ENCODE results near the gene ASMTL. TPM values are rescaled to one million over a fixed set of nuclear protein-coding genes. Genes with fewer than 3 reads are reported as not detected.

Gene ASMTL
- total RNA-seq, 4 donors from 2014 or later = 9.5 to 23.9 (median 15.1) TPM

DNA sequence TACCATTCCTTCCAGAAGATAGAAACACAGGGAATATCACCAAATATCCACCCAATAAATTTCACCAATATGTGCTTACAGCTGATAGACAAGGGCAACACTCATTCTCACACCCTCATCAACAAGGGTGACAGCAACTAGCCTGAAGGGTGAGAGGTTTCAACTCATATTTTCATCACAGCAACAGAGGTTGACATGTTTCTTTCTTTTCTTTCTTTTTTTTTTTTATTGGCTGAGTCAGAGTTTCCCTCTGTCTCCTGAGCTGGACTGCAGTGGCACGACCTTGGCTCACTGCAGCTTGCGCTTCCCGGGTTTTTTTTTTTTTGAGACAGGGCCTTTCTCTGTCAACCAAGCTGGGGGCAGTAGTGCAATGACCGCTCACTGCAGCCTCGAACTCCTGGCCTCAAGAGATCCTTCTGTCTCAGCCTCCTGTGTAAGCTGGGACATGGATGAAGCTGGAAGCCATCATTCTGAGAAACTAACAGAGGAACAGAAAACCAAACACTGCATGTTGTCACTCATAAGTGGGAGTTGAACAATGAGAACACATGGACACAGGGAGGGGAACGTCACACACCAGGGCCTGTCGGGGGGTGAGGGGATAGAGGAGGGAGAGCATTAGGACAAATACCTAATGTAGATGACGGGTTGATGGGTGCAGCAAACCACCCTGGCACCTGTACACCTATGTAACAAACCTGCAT, 27.5 kb upstream of the ASMTL start:
- H3K4me3 ChIP-seq = no peak overlapping the region
- H3K9me3 ChIP-seq = no peaks in the 10 kb centered on the region
- H3K4me1 ChIP-seq = peaks cover 0 to 8% (median 0%) of the 10 kb centered on the region in 4 donors
- no peaks in the 10 kb centered on the region for H3K27me3 ChIP-seq
- peak overlapping the region in 1 of 4 donors; percentile 80 for H3K27ac ChIP-seq
- TF ChIP-seq, protein P1, sequence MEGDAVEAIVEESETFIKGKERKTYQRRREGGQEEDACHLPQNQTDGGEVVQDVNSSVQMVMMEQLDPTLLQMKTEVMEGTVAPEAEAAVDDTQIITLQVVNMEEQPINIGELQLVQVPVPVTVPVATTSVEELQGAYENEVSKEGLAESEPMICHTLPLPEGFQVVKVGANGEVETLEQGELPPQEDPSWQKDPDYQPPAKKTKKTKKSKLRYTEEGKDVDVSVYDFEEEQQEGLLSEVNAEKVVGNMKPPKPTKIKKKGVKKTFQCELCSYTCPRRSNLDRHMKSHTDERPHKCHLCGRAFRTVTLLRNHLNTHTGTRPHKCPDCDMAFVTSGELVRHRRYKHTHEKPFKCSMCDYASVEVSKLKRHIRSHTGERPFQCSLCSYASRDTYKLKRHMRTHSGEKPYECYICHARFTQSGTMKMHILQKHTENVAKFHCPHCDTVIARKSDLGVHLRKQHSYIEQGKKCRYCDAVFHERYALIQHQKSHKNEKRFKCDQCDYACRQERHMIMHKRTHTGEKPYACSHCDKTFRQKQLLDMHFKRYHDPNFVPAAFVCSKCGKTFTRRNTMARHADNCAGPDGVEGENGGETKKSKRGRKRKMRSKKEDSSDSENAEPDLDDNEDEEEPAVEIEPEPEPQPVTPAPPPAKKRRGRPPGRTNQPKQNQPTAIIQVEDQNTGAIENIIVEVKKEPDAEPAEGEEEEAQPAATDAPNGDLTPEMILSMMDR (IDR thresholded peaks at IDR 0.05) = no peak
- no peak for TF ChIP-seq POLR2A (IDR thresholded peaks at IDR 0.05)
- no peaks in the 10 kb centered on the region for H3K36me3 ChIP-seq
- peak; percentile 2 to 37 (median 17) for DNase-seq

DNA sequence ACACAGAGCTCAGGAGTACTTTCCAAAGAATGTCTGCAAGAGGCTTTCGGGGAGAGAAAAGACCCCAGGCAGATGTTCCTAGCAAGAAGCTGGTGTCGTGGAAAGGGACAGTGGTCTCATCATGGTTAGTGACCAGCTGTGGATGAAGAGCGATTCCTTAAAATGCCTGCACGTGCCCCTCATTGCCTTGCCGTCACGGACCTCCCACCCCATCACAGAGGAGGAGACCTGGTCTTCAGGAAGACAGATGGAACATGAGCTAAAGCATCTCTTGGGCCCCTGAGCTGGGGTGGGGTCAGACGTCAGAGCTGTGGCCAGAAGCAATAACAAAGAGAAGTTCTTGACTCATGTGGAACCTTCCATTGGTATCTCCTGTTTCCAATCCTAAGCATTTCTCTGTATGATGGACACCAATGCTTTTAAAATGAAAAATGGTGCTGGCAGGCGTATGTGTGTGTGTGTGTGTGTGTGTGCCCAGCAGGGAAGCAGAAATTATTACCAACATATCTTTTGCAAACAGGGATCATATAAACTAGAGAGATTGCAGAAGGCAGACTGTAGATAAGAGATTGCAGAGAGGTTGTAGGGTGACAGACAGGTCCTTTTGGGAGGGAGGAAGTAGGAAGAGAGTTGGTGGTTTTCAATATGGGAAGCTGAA, 25.2 kb upstream of the ASMTL start:
- no peaks in the 10 kb centered on the region for H3K9me3 ChIP-seq
- no peak for TF ChIP-seq POLR2A (IDR thresholded peaks at IDR 0.05)
- TF ChIP-seq, protein P1 (IDR thresholded peaks at IDR 0.05) = no peak
- no peaks in the 10 kb centered on the region for H3K36me3 ChIP-seq
- peaks cover 0 to 8% (median 0%) of the 10 kb centered on the region in 4 donors for H3K4me1 ChIP-seq
- H3K4me3 ChIP-seq = no peak overlapping the region
- no peaks in the 10 kb centered on the region for H3K27me3 ChIP-seq
- no peak overlapping the region for H3K27ac ChIP-seq
- DNase-seq = peak in 1 of 3 donors; percentile 27

GRCh38 chrX:1477229-1477628, 24.5 kb upstream of the ASMTL start:
- no peaks in the 10 kb centered on the region for H3K27me3 ChIP-seq

GRCh38 chrX:1476682-1477081, 24.0 kb upstream of the ASMTL start:
- Histone ChIP-seq H3K27ac (no peak overlapping the region), H3K27me3 (no peaks in the 10 kb centered on the region), H3K4me1 (peaks cover 0 to 13% (median 0%) of the 10 kb centered on the region in 4 donors), H3K9me3 (no peaks in the 10 kb centered on the region), H3K4me3 (no peak overlapping the region), H3K36me3 (no peaks in the 10 kb centered on the region)
- TF ChIP-seq, protein P1 (IDR thresholded peaks at IDR 0.05) = no peak
- TF ChIP-seq POLR2A (IDR thresholded peaks at IDR 0.05) = no peak
- peak in 1 of 3 donors; percentile 18 for DNase-seq

More at GRCh38 chrX:1477229-1477628, 24.5 kb upstream of the ASMTL start:
- DNase-seq = no peak
- TF ChIP-seq, protein P1 (IDR thresholded peaks at IDR 0.05) = no peak
- no peak for TF ChIP-seq POLR2A (IDR thresholded peaks at IDR 0.05)
- H3K36me3 ChIP-seq = no peaks in the 10 kb centered on the region
- H3K4me3 ChIP-seq = no peak overlapping the region
- H3K9me3 ChIP-seq = no peaks in the 10 kb centered on the region
- H3K4me1 ChIP-seq = peaks cover 0 to 8% (median 0%) of the 10 kb centered on the region in 4 donors
- no peak overlapping the region for H3K27ac ChIP-seq

DNA sequence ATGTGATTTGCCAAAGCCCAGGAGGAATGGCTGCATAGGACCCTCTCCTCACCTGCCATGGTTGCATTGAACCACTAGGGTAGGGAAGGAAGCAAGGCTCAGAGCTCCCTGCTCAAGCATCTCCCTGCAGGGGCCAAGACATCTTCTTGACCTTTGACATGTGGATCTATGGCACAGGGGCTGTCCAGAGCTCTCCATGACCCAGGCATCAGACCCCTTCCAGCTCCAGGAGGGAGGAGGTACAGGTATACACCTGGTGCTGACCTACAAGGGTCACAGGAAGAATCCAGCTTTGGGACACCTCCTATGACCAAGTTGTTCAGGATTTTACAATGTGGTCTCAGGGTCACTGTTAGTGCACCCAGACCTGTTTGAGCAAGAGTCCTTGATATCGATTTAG, 23.2 kb upstream of the ASMTL start:
- Histone ChIP-seq H3K27me3 (no peaks in the 10 kb centered on the region), H3K9me3 (no peaks in the 10 kb centered on the region), H3K4me1 (peaks cover 0 to 9% (median 0%) of the 10 kb centered on the region in 4 donors), H3K36me3 (no peaks in the 10 kb centered on the region), H3K4me3 (no peak overlapping the region), H3K27ac (no peak overlapping the region)
- TF ChIP-seq, protein P1 (IDR thresholded peaks at IDR 0.05) = no peak
- TF ChIP-seq POLR2A (IDR thresholded peaks at IDR 0.05) = no peak
- DNase-seq = peak in 1 of 3 donors; percentile 10
